ENCODE results near the gene DLG1. TPM values are rescaled to one million over a fixed set of nuclear protein-coding genes. Genes with fewer than 3 reads are reported as not detected.

Gene DLG1
- total RNA-seq, 1 experiment from 2014 or later: 89.8 TPM

DNA sequence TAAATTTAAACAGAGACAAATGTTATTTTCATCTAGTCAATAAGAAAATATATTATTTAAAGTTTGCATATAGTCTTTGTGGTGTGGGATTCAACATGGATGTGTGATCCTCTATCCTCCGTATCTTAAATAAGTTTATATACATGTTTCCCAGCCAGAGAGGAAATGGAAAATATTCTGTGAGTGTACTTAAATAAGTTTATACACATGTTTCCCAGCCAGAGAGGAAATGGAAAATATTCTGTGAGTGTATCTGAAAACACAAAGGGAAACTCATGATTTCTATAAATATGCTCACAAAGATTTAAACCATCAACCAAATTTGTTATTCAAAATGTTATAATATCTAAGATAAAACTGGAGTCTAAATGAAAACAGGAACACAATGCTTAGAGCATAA lies 158.8 kb downstream of the DLG1 start:
- no peak for DNase-seq (ENCODE audit: low read depth, low spot score)
- POLR2A ChIA-PET: no interaction called here
- Histone ChIP-seq H4K20me1 (ENCODE audit: insufficient read depth) (peaks cover 4% of the 10 kb centered on the region; the same call in 1 of the 2 replicates), H3K4me3 (replicated peaks in 1 of 2; ENCODE audit: low read depth in 1 of 2, low read length in 2 of 2) (no peak overlapping the region), H3K27ac (ENCODE audit: low read depth, low read length) (no peak overlapping the region), H3K36me3 (ENCODE audit: control insufficient read depth in 1 of 2, insufficient read depth in 2 of 2, low read length in 2 of 2) (peaks cover 0 to 24% of the 10 kb centered on the region in 2 experiments; a peak in 2 of 4 replicates), H2AFZ (ENCODE audit: low read depth, low read length, poor library complexity, severe bottlenecking) (no peak overlapping the region), H3K9me3 (ENCODE audit: control insufficient read depth in 1 of 2, insufficient read depth in 1 of 2, low read depth in 1 of 2, low read length in 2 of 2) (peaks cover 0 to 3% of the 10 kb centered on the region in 2 experiments; a peak in 1 of 4 replicates), H3K9ac (ENCODE audit: low read length) (no peak overlapping the region), H3K79me2 (ENCODE audit: insufficient read depth, low read length) (peaks cover 4% of the 10 kb centered on the region; the same call in 1 of the 2 replicates), H3K27me3 (ENCODE audit: insufficient read depth, low read length) (no peaks in the 10 kb centered on the region), H3K4me1 (ENCODE audit: control insufficient read depth in 1 of 2, insufficient read depth in 2 of 2, low read length in 2 of 2) (no peaks in the 10 kb centered on the region), H3K9me2 (ENCODE audit: insufficient read depth) (no peaks in the 10 kb centered on the region), H3K4me2 (ENCODE audit: low read length) (no peak overlapping the region)
- intact Hi-C loops (cut with micrococcal nuclease): no loop called here
- RAD21 ChIA-PET (ENCODE audit: low non-redundant PET in 1 of 2, low total read pairs in 2 of 2, uncharacterized antibody in 2 of 2, unreplicated experiment in 2 of 2): no interaction called here
- TF ChIP-seq CBX3 (IDR thresholded peaks at IDR 0.05; ENCODE audit: low read depth): no peak
- TF ChIP-seq YY1 (IDR thresholded peaks at IDR 0.05; ENCODE audit: extremely low read depth, insufficient replicate concordance, low read depth, low read length): no peak
- no peak for TF ChIP-seq ELF1 (IDR thresholded peaks at IDR 0.05; ENCODE audit: borderline replicate concordance, low read depth)
- no peak for TF ChIP-seq TCF7L2 (IDR thresholded peaks at IDR 0.05; ENCODE audit: borderline replicate concordance, extremely low read depth, insufficient read depth, insufficient read length)
- TF ChIP-seq EGR1 (IDR thresholded peaks at IDR 0.05; ENCODE audit: low read depth): no peak
- TF ChIP-seq FOSL1 (IDR thresholded peaks at IDR 0.05; ENCODE audit: low read depth): no peak
- CTCF ChIA-PET: no interaction called here
- BruUV-seq (replicated peaks): no TSS peak
- no peak for ATAC-seq

DNA sequence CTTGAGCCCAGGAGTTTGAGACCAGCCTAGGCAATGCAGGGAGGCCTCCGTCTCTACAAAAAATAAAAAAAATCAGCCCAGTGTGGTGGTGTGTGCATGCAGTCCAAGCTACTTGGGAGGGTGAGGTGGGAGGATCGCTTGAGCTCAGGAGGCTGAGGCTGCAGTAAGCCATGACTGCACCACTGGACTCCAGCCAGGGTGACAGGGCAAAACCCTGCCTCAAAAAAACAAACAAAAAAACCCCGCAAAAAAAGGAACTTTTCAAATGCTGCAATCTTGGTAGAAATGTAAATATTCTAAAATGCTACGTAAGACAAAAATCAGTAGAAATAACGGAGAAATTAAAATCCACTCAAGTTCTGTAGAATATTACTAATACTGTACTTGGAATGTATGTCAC lies 160.7 kb downstream of the DLG1 start:
- no peak for ATAC-seq
- intact Hi-C loops (cut with micrococcal nuclease): no loop called here
- ChIA-PET RAD21 (ENCODE audit: low non-redundant PET in 1 of 2, low total read pairs in 2 of 2, uncharacterized antibody in 2 of 2, unreplicated experiment in 2 of 2) (no interaction called here), CTCF (no interaction called here), POLR2A (no interaction called here)
- Histone ChIP-seq H3K36me3 (ENCODE audit: control insufficient read depth in 1 of 2, insufficient read depth in 2 of 2, low read length in 2 of 2) (peaks cover 0 to 24% of the 10 kb centered on the region in 2 experiments; a peak in 2 of 4 replicates), H3K79me2 (ENCODE audit: insufficient read depth, low read length) (no peaks in the 10 kb centered on the region), H3K4me2 (ENCODE audit: low read length) (no peak overlapping the region), H2AFZ (ENCODE audit: low read depth, low read length, poor library complexity, severe bottlenecking) (no peak overlapping the region), H3K9me3 (ENCODE audit: control insufficient read depth in 1 of 2, insufficient read depth in 1 of 2, low read depth in 1 of 2, low read length in 2 of 2) (peaks cover 0 to 3% of the 10 kb centered on the region in 2 experiments; a peak in 1 of 4 replicates), H3K4me3 (replicated peaks in 1 of 2; ENCODE audit: low read depth in 1 of 2, low read length in 2 of 2) (no peak overlapping the region), H3K4me1 (ENCODE audit: control insufficient read depth in 1 of 2, insufficient read depth in 2 of 2, low read length in 2 of 2) (no peaks in the 10 kb centered on the region), H4K20me1 (ENCODE audit: insufficient read depth) (peaks cover 4% of the 10 kb centered on the region; the same call in 1 of the 2 replicates), H3K9me2 (ENCODE audit: insufficient read depth) (no peaks in the 10 kb centered on the region), H3K9ac (ENCODE audit: low read length) (no peak overlapping the region), H3K27me3 (ENCODE audit: insufficient read depth, low read length) (no peaks in the 10 kb centered on the region), H3K27ac (ENCODE audit: low read depth, low read length) (no peak overlapping the region)
- no TSS peak for BruUV-seq (replicated peaks)
- TF ChIP-seq, protein P1, sequence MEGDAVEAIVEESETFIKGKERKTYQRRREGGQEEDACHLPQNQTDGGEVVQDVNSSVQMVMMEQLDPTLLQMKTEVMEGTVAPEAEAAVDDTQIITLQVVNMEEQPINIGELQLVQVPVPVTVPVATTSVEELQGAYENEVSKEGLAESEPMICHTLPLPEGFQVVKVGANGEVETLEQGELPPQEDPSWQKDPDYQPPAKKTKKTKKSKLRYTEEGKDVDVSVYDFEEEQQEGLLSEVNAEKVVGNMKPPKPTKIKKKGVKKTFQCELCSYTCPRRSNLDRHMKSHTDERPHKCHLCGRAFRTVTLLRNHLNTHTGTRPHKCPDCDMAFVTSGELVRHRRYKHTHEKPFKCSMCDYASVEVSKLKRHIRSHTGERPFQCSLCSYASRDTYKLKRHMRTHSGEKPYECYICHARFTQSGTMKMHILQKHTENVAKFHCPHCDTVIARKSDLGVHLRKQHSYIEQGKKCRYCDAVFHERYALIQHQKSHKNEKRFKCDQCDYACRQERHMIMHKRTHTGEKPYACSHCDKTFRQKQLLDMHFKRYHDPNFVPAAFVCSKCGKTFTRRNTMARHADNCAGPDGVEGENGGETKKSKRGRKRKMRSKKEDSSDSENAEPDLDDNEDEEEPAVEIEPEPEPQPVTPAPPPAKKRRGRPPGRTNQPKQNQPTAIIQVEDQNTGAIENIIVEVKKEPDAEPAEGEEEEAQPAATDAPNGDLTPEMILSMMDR (IDR thresholded peaks at IDR 0.05 in 2 of 3, conservative IDR thresholded peaks at IDR 0.05 in 1 of 3; ENCODE audit: borderline replicate concordance in 1 of 3, insufficient read depth in 1 of 3, low read depth in 2 of 3, low read length in 2 of 3): no peak
- TF ChIP-seq YY1 (IDR thresholded peaks at IDR 0.05; ENCODE audit: extremely low read depth, insufficient replicate concordance, low read depth, low read length): no peak
- DNase-seq (ENCODE audit: low read depth, low spot score): no peak

Measured in HCT116 (cell line).